HG03103 (cell line): ENCODE data around the gene LRR1.
"Not testable (repeated sequence)": the region's sequence is repeated elsewhere in the genome, so short reads cannot be mapped to it uniquely, and the experiment has no call there.

Experiments
- ATAC-seq: cut with Tn5 transposase; IDR thresholded peaks from one replicate; pipeline ENCODE4 v1.9.1; 2021; ENCODE audit warnings: low read depth; ENCODE audit not compliant: unreplicated experiment

The LRR1 gene

GRCh38 chr14:49623941-49624839 is 25.4 kb downstream of the LRR1 start:
- ATAC-seq = no peak

GRCh38 chr14:49633640-49634546 is 35.2 kb downstream of the LRR1 start:
- peak; percentile 70 for ATAC-seq

GRCh38 chr14:49634547-49635334 is 36.0 kb downstream of the LRR1 start, which contains the start of gene DNAAF2:
Gene DNAAF2 (minus strand): TSS chr14:49635244. CDS start chr14:49635149, 95 bp downstream.
- peak; percentile 23 for ATAC-seq

GRCh38 chr14:49636866-49637265 is 38.1 kb downstream of the LRR1 start:
- ATAC-seq = no peak

GRCh38 chr14:49637534-49638078 is 38.9 kb downstream of the LRR1 start:
- no peak for ATAC-seq

- ATAC-seq = no peak
Observed at GRCh38 chr14:49640540-49641417, 42.0 kb downstream of the LRR1 start.

GRCh38 chr14:49641697-49642129 is 43.0 kb downstream of the LRR1 start:
- no peak for ATAC-seq

GRCh38 chr14:49642163-49642562 is 43.4 kb downstream of the LRR1 start:
- no peak for ATAC-seq

- ATAC-seq = no peak
Observed at GRCh38 chr14:49653508-49653907, 54.8 kb downstream of the LRR1 start.

- no peak for ATAC-seq
Observed at GRCh38 chr14:49654511-49654910, 55.8 kb downstream of the LRR1 start.

- not testable (repeated sequence) for ATAC-seq
Observed at GRCh38 chr14:49657500-49657899, 58.8 kb downstream of the LRR1 start.

GRCh38 chr14:49659526-49660455 is 61.1 kb downstream of the LRR1 start:
- no peak for ATAC-seq
